Effector CD4-positive, alpha-beta T cell (primary cell): ENCODE results near the gene PC.

Experiments
- DNase-seq: peaks from one replicate; pipeline ENCODE4 v3.0.0-alpha.2; 2020

The PC gene

DNA sequence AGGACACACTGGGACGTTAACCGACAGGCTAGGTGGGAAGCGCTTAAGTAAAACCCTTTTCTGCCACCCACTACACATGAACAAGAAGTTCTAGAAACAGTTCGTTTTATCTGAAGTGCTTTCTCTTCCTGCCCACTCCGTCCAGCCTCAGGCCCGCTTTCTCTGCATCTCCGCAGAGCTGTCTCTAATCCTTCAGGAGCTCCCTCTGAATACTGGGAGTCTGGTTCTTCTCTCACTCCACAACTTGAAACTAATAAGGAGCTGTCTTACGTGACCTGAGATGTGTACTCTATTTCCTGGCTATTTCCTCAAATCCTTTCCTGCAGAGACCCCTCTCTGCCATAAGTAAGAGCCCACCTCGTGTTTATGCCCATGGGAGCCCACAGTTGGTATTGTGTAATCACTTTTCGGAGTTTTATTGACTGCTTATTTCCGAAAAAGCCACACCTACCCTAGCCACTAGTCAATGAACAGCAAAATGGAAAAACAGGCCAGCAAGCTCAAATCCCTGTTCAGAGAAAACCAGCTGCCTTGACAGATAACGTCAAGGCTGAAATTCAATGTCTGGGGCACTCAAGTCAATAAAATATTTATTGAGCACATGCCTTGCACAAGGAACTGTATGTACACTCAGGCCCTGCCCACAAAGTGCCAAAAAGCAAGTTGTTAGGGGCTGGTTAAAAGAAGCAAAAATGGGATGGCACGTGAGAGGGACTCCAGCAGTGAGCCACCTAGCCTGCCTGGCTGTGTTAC lies 4.9 kb downstream of the PC start:
- DNase-seq, result no peak

DNA sequence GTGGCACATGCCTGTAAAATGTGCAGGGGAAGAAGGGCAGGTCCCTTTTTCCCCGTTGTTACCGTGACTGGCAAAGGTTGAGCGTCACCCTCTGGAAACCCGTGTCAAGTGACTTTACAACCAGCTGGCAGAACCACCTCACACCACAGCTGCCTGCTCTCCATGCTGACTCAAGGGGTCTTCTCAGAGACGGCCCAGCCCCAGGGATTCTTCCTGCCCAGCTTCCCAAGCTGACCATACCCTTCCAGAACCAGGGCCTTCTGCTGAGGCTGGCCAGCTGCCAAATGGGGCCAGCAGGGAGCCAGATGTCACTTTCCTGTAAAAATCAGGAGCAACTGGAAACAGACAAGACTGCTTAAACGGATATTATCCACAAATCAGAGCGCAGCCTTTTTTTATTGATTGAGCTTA lies 6.3 kb downstream of the PC start:
- DNase-seq, result no peak

DNA sequence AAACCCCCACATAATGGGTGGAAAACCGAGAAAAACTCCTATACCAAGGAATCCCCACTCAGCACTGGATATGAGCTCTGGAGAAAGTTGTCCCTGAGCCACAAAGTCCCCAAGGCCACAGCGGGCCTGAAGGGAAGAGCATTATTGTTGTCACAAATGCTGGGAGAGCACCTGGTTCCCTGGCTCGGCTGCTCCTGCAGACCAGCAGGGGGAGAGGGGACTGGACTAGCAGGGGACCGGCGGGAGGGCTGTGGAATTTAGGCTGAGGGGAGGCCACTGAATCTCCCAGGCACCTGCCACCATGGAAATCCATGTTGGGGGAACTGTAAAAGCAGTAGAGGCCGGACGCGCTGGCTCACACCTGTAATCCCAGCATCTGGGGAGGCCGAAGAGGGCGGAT lies 7.0 kb downstream of the PC start:
- DNase-seq, result no peak

DNA sequence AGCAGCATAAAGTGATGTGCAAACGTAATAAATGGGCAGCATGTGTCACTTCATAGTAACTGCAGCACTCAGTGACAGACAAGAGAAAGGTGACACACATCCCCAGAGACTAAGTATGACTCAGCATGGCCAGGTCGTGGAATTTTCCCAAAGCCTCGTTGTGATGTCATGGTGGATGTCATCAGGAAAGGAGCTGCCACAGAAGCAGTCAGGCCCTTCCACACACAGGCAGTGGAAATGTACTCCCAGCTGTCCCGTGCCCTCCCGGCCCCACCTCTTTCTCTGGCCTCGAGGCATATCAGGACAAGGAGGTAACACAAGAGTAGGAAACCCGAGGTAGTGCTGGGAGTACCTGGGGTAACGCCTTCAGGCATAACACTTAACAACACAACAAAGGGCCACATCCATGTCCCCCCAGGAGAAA lies 8.1 kb downstream of the PC start:
- DNase-seq, result no peak

DNA sequence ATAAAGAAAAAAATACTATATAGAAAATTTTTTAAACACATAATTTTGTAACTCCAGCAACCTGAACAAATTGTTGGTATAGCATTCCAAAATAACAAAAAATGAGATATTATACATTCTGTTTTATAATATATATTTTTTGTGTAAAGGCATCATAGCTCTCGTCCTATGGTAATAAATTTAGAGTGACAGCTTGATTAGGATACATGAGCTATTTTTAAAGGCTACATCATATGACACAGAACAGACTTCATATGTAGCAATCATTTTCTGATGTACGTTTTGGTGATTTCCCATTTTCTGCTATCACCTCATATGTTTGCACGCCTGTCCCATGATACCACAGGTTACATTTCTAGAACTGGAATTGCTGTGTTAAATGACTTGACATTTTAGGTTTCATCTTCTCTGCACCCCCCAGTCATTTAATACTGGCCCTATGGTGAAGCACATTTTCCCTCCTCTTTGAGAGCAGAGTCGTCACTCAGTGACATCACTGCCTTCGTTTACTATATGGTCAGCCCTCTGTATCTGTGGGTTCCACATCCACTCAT lies 19.5 kb downstream of the PC start:
- no peak for DNase-seq

DNA sequence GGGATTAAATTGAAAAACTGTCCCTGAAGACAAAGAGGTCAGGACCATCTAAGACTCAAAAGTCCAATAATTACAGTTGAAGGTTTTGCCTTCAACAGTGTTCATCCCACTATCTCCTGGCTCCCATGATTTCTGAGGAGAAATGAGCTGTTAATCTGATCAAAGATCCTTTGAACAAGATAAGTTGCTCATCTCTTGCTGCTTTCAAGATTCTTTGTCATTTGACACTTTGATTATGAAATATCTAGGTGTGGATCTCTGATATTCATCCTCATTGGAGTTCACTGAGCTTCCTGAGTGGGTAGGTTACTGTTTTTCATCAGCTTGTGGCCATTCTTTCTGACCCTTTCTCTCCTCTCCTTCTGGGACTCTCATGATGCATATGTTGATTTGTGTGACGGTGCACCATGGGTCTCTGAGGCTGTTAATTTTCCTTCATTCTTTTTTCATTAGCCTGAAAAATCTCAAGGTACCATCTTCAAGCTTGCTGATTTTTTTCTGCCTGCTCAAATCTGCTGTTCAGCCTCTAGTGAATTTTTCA lies 20.9 kb downstream of the PC start:
- DNase-seq, result no peak

GRCh38 chr11:66936311-66936711 lies 21.9 kb downstream of the PC start:
- no peak for DNase-seq

GRCh38 chr11:66934950-66935779 lies 23.0 kb downstream of the PC start:
- no peak for DNase-seq

DNA sequence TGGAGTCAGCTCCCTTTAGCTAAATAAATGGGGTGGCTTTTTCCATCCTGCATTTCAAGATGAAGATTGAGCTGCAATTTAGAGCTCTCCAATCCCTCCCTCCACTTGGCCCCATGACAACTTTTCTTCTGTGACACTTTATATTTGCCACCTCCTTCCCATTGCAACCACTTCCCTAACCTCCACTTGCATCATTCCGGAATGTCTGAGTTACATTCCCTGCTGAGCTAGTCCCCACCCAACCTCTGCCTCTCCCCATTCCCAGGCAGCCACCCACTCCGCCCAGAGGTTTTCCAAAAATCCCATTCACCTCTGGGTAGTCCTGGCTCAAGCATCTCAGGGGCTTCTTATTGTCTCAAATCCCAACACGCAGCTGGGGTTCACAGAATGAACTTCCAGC lies 24.7 kb downstream of the PC start:
- DNase-seq, result no peak

DNA sequence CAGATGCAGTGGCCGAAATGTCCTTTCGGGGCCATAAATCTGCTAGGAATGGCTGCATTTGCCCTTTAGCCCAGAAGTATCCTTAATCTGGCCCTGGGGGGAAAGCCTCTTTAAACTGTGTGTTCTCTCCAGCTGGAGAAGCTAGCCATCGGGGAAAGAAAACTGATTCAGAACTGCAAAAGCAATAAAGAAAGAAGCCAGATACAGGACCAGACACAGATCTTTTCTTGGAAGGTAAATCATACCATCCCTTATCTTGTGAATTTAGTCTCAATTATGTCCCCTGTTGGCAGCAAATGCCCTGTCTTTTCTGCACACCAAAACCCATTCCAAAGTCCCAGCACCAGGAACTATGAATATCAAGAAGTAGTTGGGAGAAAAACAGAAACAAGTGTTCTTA lies 25.6 kb downstream of the PC start:
- no peak for DNase-seq

GRCh38 chr11:66929753-66930152 lies 28.4 kb downstream of the PC start:
- no peak for DNase-seq

- no peak for DNase-seq
Measured at GRCh38 chr11:66924272-66924671, 33.9 kb downstream of the PC start.

DNA sequence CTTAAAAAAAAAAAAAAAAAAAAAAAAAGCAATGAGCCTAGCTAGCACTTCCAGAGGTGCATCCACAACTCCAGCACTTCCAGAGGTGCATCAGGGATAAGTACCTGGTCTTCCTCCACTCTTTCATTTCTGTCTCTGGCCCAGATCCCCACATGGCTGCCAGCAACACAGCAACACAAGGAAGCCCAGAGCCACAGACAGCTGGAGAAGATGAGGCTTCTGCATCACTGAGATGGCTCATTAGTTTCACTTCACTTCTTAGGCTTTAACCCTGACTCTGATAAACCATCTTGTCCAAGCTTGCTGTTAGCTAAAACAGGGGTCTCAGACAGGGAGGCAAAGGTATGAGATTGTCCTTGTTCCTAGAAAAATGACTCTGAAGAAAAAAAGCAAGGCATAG lies 35.6 kb downstream of the PC start:
- DNase-seq, result no peak

DNA sequence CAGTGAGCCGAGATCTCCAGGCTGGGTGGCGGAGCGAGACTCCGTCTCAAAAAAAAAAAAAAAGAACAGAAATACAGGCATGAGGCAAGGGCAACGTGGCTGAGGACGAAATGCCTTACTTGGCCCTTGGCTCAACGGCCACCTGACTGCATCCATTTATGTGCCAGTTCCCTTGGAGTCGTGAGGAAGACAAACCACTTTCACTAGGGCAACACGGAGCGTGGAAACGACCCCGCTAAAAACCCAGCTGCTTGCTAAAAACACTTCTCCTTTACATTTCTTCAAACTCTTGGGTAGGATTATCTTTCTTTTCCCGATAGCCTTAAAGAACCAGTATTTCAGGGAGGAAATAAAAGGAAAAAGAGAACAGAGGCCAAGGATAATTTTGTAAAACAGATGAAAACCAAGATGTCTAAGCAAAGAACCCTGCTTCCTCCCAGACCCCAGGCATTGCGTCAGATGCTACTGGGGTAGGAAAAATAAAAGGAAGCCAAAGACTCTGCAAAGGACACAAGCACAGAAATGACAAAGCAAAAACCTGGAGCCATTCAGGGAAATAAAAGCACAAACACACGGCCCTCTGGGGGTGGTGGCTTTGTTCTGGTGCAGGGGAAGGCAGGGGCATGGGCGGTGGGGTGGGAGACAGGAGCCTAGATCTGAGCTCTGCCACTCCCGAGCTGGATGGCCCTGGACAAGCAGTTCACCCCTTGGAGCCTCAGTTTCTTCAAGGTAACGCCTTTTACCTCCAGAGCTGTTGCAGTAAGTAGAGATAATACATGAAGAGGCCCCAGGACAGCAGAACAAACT lies 37.0 kb downstream of the PC start:
- no peak for DNase-seq

- no peak for DNase-seq
Measured at GRCh38 chr11:66919923-66920322, 38.3 kb downstream of the PC start.

- no peak for DNase-seq
Measured at GRCh38 chr11:66918741-66919140, 39.4 kb downstream of the PC start.

DNA sequence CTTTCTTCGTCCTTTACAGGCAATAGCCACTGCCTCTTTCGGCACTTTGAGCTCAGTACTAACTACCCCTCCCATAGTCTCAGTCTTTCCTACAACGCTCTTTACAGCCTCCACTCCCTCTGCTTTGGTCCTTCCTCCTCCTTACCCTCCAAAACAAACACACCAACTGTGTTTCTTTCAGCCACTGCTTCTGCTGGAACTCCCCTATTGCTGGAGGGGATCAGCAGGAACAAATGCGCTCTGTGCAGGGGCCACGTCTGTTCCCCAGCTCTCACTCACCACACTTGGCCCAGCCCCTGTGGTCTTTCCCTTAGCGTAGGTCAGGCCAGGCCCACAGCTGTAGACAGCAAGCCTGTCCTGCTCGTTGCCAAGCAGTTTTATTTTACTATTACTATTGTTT lies 42.3 kb downstream of the PC start:
- no peak for DNase-seq

DNA sequence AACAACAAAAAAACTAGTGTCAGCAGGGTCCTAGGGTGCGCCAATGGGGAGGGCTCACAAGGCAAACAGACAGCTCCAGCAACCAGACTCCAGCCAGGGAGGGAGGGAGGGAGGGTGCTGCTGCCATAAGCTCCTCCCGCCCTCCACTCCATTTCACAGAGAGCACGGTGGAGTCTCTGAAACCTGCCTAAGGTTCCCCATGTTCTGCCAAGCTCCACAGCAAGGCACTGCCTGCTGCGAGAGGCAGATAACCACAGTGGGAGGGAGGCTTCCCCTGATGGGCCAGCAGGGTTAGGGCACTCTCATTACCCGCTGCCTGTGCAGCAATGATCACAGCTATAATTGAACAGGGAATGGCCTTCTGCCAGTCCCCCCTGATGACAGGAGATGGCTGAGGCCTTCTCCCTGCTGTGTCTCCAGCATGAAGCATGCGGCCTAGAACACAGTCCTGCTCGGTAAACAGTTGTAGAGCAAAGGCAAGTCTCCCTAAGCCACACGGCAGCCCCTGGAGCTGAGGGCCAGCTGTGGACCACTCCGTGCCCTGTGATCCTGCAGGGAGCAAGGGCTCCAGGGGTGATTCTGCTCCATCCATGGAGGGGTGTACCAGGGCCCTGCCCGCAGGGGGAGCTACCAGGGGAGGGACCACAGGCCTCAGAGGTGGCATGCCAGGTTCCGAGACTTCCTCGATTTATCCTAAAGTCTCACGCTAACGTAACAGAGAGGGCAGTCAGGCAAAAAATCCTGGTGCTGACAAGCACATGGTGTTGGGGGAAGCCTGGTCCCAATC lies 42.9 kb downstream of the PC start:
- DNase-seq, result no peak

GRCh38 chr11:66914505-66914904 lies 43.7 kb downstream of the PC start:
- no peak for DNase-seq

DNA sequence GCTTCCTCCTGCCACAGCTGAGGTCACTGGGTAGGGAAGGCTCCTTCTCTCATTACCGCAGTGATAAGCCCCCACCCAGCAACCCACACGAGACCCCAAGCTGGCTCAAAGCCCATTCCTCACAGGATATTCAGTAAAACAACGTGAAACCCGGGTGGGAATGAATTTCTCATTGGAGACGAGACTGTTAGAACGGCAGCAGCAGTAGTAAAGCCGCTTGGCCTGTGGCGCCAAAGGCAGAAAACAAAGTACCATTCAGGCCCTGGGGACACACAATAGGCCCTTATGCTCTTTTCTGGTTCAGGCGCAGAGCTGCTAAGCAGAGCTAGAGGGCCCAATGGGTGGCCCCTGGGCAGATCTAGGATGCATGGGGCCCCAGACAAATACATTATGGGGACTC lies 45.3 kb downstream of the PC start:
- DNase-seq, result no peak

DNA sequence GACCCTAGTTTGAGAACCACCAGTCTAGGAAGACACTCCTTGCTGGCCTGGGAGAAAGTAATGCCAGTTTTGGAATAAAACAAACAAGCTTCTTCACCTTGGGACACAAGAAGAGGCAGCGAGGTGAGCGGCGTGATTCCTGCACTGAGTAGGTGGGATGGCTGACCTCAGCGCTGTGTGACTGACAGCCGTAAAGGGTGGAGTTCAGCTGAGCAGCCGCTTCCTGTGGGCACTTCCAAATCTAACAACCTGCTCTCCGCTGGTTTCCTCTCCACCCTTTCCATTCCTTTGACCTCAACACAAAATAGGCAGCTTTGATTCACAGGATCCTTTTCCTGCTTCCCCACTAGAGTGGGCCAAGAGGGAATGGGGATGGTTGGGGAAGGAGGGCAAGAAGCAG lies 45.8 kb downstream of the PC start:
- DNase-seq, result no peak

- no peak for DNase-seq
Measured at GRCh38 chr11:66910669-66911068, 47.5 kb downstream of the PC start.
